Omental fat pad (tissue), 4 donors: ENCODE measurements around the gene FRMPD4. TPM values are rescaled to one million over a fixed set of nuclear protein-coding genes. Genes with fewer than 3 reads are reported as not detected.

ENCODE experiments used
- ATAC-seq: fragments of 150-250 bp; one replicate; pipeline ENCODE4 v1.9.1; 2016; ENCODE audit warnings: mild to moderate bottlenecking, moderate library complexity; ENCODE audit not compliant: low FRiP score
- DNase-seq: peaks from one replicate; pipeline ENCODE4 v3.0.0-alpha.2; 2019; ENCODE audit warnings: low spot score
- total RNA-seq, 4 donors: library from RNA; depleted of rRNA; stranded (reverse); fragments of >200 nt; gene quantifications; one replicate each; pipeline ENCODE4 v1.1.0, GENCODE V29; 2016
- TF ChIP-seq, protein P1 (sequence below), 3 donors: fragments of 450-650 bp; IDR thresholded peaks; one replicate each; pipeline ENCODE4 v1.5.1; 2016 to 2017; ENCODE audit warnings: antibody characterized with exemption in 3 of 3, mild to moderate bottlenecking in 3 of 3, moderate library complexity in 2 of 3

FRMPD4 gene
- total RNA-seq, 4 donors from 2014 or later, result 0.12 to 0.47 (median 0.25) TPM

DNA sequence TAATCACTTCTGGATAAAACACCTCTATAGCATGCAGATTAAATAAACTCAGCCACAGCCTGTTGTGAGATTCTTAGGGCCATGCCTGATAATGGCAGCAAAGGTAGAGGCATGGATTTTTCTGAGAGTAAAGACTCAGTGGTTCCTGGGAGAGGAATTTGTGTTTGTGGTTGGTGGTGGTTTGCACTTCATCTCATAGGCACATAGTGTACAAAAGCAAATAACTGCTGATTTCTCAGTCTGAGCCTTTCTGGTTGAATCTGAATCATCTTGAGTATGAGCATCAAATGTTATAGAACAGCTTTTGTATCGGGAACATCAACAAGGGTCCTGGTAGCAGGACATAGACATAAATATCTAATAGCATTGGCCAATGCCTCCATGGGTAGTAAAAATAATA is 274.3 kb downstream of the FRMPD4 start:
- DNase-seq (no peak), ATAC-seq (no peak)
- TF ChIP-seq, protein P1, sequence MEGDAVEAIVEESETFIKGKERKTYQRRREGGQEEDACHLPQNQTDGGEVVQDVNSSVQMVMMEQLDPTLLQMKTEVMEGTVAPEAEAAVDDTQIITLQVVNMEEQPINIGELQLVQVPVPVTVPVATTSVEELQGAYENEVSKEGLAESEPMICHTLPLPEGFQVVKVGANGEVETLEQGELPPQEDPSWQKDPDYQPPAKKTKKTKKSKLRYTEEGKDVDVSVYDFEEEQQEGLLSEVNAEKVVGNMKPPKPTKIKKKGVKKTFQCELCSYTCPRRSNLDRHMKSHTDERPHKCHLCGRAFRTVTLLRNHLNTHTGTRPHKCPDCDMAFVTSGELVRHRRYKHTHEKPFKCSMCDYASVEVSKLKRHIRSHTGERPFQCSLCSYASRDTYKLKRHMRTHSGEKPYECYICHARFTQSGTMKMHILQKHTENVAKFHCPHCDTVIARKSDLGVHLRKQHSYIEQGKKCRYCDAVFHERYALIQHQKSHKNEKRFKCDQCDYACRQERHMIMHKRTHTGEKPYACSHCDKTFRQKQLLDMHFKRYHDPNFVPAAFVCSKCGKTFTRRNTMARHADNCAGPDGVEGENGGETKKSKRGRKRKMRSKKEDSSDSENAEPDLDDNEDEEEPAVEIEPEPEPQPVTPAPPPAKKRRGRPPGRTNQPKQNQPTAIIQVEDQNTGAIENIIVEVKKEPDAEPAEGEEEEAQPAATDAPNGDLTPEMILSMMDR (IDR thresholded peaks at IDR 0.05), result no peak

- TF ChIP-seq, protein P1 (IDR thresholded peaks at IDR 0.05), result no peak
- no peak for DNase-seq
Observed at GRCh38 chrX:12419591-12419990, 281.3 kb downstream of the FRMPD4 start.

GRCh38 chrX:12421918-12422317 is 283.6 kb downstream of the FRMPD4 start:
- ATAC-seq (no peak), DNase-seq (no peak)
- TF ChIP-seq, protein P1 (IDR thresholded peaks at IDR 0.05), result no peak

More at GRCh38 chrX:12419591-12419990, 281.3 kb downstream of the FRMPD4 start:
- no peak for ATAC-seq

DNA sequence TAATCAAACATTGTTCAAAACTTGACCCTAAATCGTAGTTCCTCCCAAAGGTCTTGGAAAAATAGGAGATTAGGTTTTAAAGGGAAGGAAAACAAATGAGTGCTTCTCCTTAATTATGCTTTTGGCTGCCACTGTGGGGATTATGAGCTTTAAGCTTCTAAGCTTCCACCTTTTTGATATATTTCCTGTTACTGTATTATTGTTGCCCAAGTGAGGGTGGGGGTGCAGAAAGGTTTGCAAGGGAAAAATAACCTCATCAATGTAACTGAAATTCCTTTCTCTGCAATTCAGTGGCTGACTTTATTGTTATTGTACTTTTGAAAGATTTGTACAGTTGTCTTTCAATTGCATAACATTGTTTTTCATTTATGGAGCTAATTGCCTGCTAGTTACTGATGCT is 285.1 kb downstream of the FRMPD4 start:
- ATAC-seq (no peak), DNase-seq (no peak)
- TF ChIP-seq, protein P1 (IDR thresholded peaks at IDR 0.05), result no peak

GRCh38 chrX:12425496-12425895 is 287.2 kb downstream of the FRMPD4 start:
- TF ChIP-seq, protein P1 (IDR thresholded peaks at IDR 0.05), result no peak
- no peak for DNase-seq
- ATAC-seq, result no peak

GRCh38 chrX:12426420-12426819 is 288.1 kb downstream of the FRMPD4 start:
- no peak for ATAC-seq
- no peak for DNase-seq
- TF ChIP-seq, protein P1 (IDR thresholded peaks at IDR 0.05), result no peak

GRCh38 chrX:12434493-12434892 is 296.2 kb downstream of the FRMPD4 start:
- DNase-seq (no peak), ATAC-seq (no peak)
- TF ChIP-seq, protein P1 (IDR thresholded peaks at IDR 0.05), result no peak
